OCI-LY7 (cell line): ENCODE data around the gene IL11. TPM values are rescaled to one million over a fixed set of nuclear protein-coding genes. Genes with fewer than 3 reads are reported as not detected.

Source experiments
- BruUV-seq: library from RNA; stranded (reverse); fragments of 400-500 nt; replicated peaks from 2 replicates; lab custom pipeline; 2021; lab: Mats Ljungman, UMichigan
- CTCF ChIA-PET: fragments of 300-600 bp; sonication (Branson Sonifier 250); formaldehyde crosslinking; loops from one replicate; lab custom pipeline; 2022; ENCODE audit warnings: antibody characterized with exemption; ENCODE audit not compliant: unreplicated experiment; lab: Charles Lee
- POLR2A ChIA-PET: fragments of 300-600 bp; sonication (Branson Sonifier 250); formaldehyde crosslinking; loops from one replicate; lab custom pipeline; 2022; ENCODE audit warnings: antibody characterized with exemption; lab: Charles Lee
- DNase-seq: peaks from one replicate; pipeline ENCODE4 v3.0.0-alpha.2; 2015; ENCODE audit warnings: low spot score
- H2AFZ ChIP-seq: fragments of 200-600 bp; sonication (generic), shearing (Covaris generic); 2 replicates; pipeline ENCODE4 v1.6.1; 2014; ENCODE audit warnings: mild to moderate bottlenecking, antibody characterized with exemption, low read length, moderate library complexity
- H3K27ac ChIP-seq: fragments of 200-600 bp; sonication (generic); 2 replicates; pipeline ENCODE4 v1.5.1; 2014; ENCODE audit warnings: mixed run types, low read depth, mild to moderate bottlenecking, moderate library complexity, low read length, inconsistent platforms; ENCODE audit not compliant: poor library complexity, severe bottlenecking
- H3K36me3 ChIP-seq: fragments of 200-600 bp; sonication (generic); 2 replicates; pipeline ENCODE4 v1.6.1; 2014; ENCODE audit warnings: mild to moderate bottlenecking, antibody characterized with exemption, low read length, moderate library complexity, mixed read lengths; ENCODE audit not compliant: insufficient read depth
- H3K4me1 ChIP-seq: fragments of 200-600 bp; sonication (generic); 2 replicates; pipeline ENCODE4 v1.5.1; 2014; ENCODE audit warnings: mild to moderate bottlenecking, low read length; ENCODE audit not compliant: insufficient read depth, poor library complexity, severe bottlenecking
- H3K4me2 ChIP-seq: fragments of 200-600 bp; sonication (generic); 2 replicates; pipeline ENCODE4 v1.6.1; 2014; ENCODE audit warnings: mild to moderate bottlenecking, low read length
- H3K4me3 ChIP-seq: fragments of 200-600 bp; sonication (generic); 2 replicates; pipeline ENCODE4 v1.5.1; 2014; ENCODE audit warnings: mild to moderate bottlenecking, low read depth, low read length; ENCODE audit not compliant: poor library complexity, severe bottlenecking
- H3K79me2 ChIP-seq: fragments of 200-600 bp; sonication (generic); 2 replicates; pipeline ENCODE4 v1.6.1; 2016; ENCODE audit warnings: low read depth, mild to moderate bottlenecking, low read length, moderate library complexity, mixed read lengths; ENCODE audit not compliant: insufficient read depth
- H3K9me2 ChIP-seq: fragments of 200-600 bp; sonication (generic); 2 replicates; pipeline ENCODE4 v1.6.1; 2016; ENCODE audit warnings: mild to moderate bottlenecking, low read length, mixed read lengths; ENCODE audit not compliant: insufficient read depth
- H3K9me3 ChIP-seq: fragments of 200-600 bp; sonication (generic); 2 replicates; pipeline ENCODE4 v1.6.1; 2014; ENCODE audit warnings: mild to moderate bottlenecking, mixed run types, low read length, mixed read lengths
- H4K20me1 ChIP-seq: fragments of 200-600 bp; sonication (generic); 2 replicates; pipeline ENCODE4 v1.6.1; 2014; ENCODE audit warnings: mild to moderate bottlenecking, antibody characterized with exemption, low read length, moderate library complexity, mixed read lengths; ENCODE audit not compliant: insufficient read depth
- CTCF ChIP-seq: fragments of 200-600 bp; sonication (generic); conservative IDR thresholded peaks from 2 replicates; pipeline ENCODE4 v1.5.1; 2014; ENCODE audit warnings: mild to moderate bottlenecking, antibody characterized with exemption, low read length, moderate library complexity, mixed read lengths
- EZH2phosphoT487 ChIP-seq: fragments of 200-600 bp; sonication (generic); IDR thresholded peaks from 2 replicates; pipeline ENCODE4 v1.6.1; 2018; ENCODE audit warnings: low read depth, borderline replicate concordance, mild to moderate bottlenecking, mixed run types, antibody characterized with exemption, low read length, moderate library complexity, mixed read lengths
- intact Hi-C: fragments of 100-400 bp; cut with micrococcal nuclease; formaldehyde crosslinking; loops from one replicate; pipeline ENCODE4 v1.10.0; 2022; ENCODE audit not compliant: unreplicated experiment
- total RNA-seq, 2 experiments: library from RNA; depleted of rRNA in 1 of 2; stranded (reverse); fragments of >200 nt in 1 of 2; shearing (Covaris generic) in 1 of 2; gene quantifications; 2 replicates each; pipeline ENCODE4 v1.2.3, GENCODE V29; 2014 to 2022

The IL11 gene
- total RNA-seq, 2 experiments from 2014 or later: 0.32 to 0.46 TPM

- Histone ChIP-seq H3K9me3 (no peaks in the 10 kb centered on the region), H3K4me1 (peaks cover 11% of the 10 kb centered on the region), H3K4me2 (no peak overlapping the region), H2AFZ (no peak overlapping the region), H3K9me2 (no peaks in the 10 kb centered on the region), H3K36me3 (no peaks in the 10 kb centered on the region), H4K20me1 (no peaks in the 10 kb centered on the region), H3K27ac (no peak overlapping the region), H3K4me3 (no peak overlapping the region), H3K79me2 (no peaks in the 10 kb centered on the region)
- intact Hi-C loops: no loop called here
- DNase-seq: no peak
- CTCF ChIA-PET: no interaction called here
- TF ChIP-seq EZH2phosphoT487 (no peak), CTCF (no peak)
- BruUV-seq: no TSS peak
- POLR2A ChIA-PET: no interaction called here
These were observed 45.6 kb downstream of the IL11 start for GRCh38 chr19:55324662-55325061.

DNA sequence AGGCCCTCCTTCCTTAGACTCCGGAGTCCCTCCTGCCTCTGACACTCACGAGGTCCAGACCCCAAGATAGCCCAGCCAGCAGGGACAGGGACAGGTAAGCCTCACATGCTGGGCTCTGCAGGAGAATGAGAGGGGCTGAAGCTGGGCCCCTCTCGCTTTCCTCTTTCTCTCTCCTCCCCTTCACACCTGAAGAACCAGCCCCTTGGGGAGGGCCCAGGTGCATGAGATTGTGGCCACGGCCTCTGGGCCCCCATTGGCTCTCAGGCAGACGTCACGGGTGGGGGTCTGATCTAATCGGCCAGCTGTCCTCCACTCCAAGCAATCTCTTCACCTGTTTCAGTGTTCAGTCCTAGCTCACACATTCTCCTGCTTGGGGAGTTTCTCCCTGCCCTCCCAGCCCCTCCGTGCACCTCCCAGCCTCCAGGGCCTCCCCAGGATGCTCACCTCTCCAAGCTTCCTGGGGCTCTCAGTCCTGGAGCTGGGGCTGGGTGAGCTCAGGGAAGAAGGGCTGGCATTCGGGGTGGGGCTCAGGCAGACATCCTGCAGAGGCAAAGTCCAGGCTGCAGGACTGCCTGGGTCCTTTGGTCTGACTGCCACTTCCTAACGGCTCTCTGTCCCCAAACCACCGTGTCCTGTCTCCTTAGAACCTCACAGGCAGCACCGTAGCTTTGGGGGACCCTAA is 47.9 kb downstream of the IL11 start:
- no TSS peak for BruUV-seq
- Histone ChIP-seq H4K20me1 (no peaks in the 10 kb centered on the region), H3K9me3 (no peaks in the 10 kb centered on the region), H3K79me2 (no peaks in the 10 kb centered on the region), H3K9me2 (no peaks in the 10 kb centered on the region), H3K4me1 (peaks cover 11% of the 10 kb centered on the region), H3K27ac (no peak overlapping the region), H3K4me3 (no peak overlapping the region), H3K36me3 (no peaks in the 10 kb centered on the region), H3K4me2 (no peak overlapping the region), H2AFZ (no peak overlapping the region)
- POLR2A ChIA-PET: interaction anchor here (0.9 kb wide), 1 partner anchor 17 kb away, joined by 3 read pairs; the partner anchor contains the start of gene KMT5C
- intact Hi-C loops: no loop called here
- TF ChIP-seq EZH2phosphoT487 (no peak), CTCF (no peak)
- CTCF ChIA-PET: no interaction called here
- no peak for DNase-seq

- H3K36me3 ChIP-seq: no peaks in the 10 kb centered on the region
- H3K9me3 ChIP-seq: no peaks in the 10 kb centered on the region
- H4K20me1 ChIP-seq: no peaks in the 10 kb centered on the region
- ChIA-PET CTCF (no interaction called here), POLR2A (interaction anchor here (0.9 kb wide), 1 partner anchor 18 kb away, joined by 3 read pairs; the partner anchor contains the start of gene KMT5C)
- no peaks in the 10 kb centered on the region for H3K79me2 ChIP-seq
- no TSS peak for BruUV-seq
- no peak overlapping the region for H3K4me2 ChIP-seq
- DNase-seq: no peak
- TF ChIP-seq CTCF: no peak
- no peak for TF ChIP-seq EZH2phosphoT487
- H3K4me3 ChIP-seq: no peak overlapping the region
- H3K4me1 ChIP-seq: peaks cover 11% of the 10 kb centered on the region
- no peaks in the 10 kb centered on the region for H3K9me2 ChIP-seq
- intact Hi-C loops: no loop called here
- no peak overlapping the region for H3K27ac ChIP-seq
- no peak overlapping the region for H2AFZ ChIP-seq
These were observed 48.7 kb downstream of the IL11 start for GRCh38 chr19:55321466-55322137.
